RWPE1 (cell line): ENCODE data around the gene MID1IP1.

Source experiments
- CTCF ChIA-PET: fragments of 350-600 bp; sonication (Branson Sonifier 250); formaldehyde crosslinking; extraction: SDS; loops from one replicate; lab custom pipeline; 2021; lab: Yijun Ruan, JAX
- POLR2A ChIA-PET: fragments of 400-600 bp; formaldehyde crosslinking; extraction: SDS; loops from one replicate; lab custom pipeline; 2020; ENCODE audit warnings: antibody characterized with exemption; ENCODE audit not compliant: low non-redundant PET; lab: Yijun Ruan, JAX
- DNase-seq: peaks from one replicate; pipeline ENCODE4 v3.0.0; 2012; ENCODE audit warnings: low spot score
- H3K27ac ChIP-seq: fragments of 450-650 bp; 2 replicates; pipeline ENCODE4 v1.5.1; 2017
- CTCF ChIP-seq: fragments of 450-650 bp; conservative IDR thresholded peaks from 2 replicates; pipeline ENCODE4 v1.5.1; 2017; ENCODE audit warnings: low read depth, mild to moderate bottlenecking

MID1IP1 gene

GRCh38 chrX:38854305-38854704, 53.0 kb downstream of the MID1IP1 start:
- H3K27ac ChIP-seq: no peak overlapping the region
- POLR2A ChIA-PET: no interaction called here
- CTCF ChIA-PET: interaction anchor here (0.6 kb wide), 1 partner anchor 1434 kb away, joined by 3 read pairs; no protein-coding TSS in a partner anchor
- no peak for TF ChIP-seq CTCF
- no peak for DNase-seq
